Fibroblast of skin of left quadriceps (primary cell): ENCODE data around the gene FBXW5.

Source experiments
- DNase-seq, 2 experiments: peaks; one replicate each; pipeline ENCODE4 v3.0.0-alpha.2; 2013; ENCODE audit warnings: low read depth in 2 of 2

FBXW5 gene, protein sequence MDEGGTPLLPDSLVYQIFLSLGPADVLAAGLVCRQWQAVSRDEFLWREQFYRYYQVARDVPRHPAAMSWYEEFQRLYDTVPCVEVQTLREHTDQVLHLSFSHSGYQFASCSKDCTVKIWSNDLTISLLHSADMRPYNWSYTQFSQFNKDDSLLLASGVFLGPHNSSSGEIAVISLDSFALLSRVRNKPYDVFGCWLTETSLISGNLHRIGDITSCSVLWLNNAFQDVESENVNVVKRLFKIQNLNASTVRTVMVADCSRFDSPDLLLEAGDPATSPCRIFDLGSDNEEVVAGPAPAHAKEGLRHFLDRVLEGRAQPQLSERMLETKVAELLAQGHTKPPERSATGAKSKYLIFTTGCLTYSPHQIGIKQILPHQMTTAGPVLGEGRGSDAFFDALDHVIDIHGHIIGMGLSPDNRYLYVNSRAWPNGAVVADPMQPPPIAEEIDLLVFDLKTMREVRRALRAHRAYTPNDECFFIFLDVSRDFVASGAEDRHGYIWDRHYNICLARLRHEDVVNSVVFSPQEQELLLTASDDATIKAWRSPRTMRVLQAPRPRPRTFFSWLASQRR

DNA sequence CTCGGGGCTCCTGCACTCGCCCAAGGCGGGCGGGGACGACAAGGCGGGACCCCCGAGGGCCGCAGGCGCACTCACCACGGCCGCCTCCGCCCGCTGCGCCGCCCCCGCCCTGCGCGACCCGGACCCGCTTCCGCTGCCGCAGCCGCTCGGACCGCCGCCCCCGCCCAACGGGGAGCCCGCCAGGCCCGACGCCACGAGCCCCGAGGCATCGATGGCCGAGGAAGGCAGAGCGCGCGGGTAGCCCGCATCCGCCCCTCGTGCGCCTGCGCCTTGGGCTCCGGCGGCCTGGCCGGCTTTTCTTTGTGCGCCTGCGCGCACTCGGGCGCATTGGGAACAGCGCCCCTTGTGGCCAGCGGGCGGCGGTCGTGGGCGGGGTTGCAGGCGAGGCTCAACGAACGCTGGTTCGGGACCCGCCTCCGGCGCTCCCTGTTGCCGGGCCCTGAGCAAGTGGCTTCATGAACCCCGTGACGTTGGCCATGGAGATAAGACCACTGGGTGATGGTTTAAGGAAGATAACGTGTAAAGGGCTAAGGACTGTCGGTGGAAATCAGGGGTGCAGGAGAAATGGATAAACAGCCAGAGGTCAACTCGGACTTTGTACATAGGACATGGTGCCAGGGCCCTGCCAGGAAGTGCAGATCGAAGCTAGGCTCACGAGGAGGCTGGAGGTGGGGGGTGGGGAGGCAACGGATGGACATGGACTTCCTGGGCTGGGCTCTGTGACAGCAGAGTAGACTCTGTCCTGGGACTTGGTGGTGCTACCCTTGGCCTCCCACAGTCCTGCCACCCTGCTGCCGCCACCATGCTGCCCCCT lies at the start of gene FBXW5, which contains the start of gene C8G:
Gene FBXW5, minus strand, starts transcription at position 220 of the 814 bp plus-strand sequence. CDS start 655 bp downstream, outside the sequence.
Gene C8G, plus strand, starts transcription at position 725 of the 814 bp plus-strand sequence. Its CDS starts 78 bp downstream, at position 803.
- peak; percentile 85 to 87 for DNase-seq

DNA sequence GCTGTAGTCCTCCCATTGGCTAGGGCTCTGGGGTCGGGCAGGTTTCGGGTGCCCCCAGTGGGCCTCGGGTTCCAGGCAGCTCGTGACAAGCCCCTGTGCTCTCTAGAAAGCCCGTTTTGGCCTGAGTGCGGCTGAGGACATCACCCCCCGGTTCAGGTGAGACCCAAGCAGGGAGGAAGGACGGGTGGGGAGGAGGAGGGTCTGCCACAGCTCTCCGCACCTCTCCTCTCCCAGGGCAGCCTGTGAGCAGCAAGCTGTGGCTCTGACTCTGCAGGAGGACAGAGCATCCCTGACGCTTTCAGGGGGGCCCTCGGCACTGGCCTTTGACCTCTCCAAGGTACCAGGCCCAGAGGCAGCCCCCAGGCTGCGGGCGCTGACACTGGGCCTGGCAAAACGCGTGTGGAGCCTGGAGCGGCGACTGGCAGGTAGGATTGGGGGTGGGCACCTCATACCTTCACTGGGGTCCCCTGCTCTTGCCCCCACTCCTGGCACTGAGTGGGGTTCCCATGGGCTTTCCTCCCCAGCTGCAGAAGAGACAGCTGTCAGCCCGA lies 48.4 kb upstream of the FBXW5 start:
- no peak for DNase-seq

DNA sequence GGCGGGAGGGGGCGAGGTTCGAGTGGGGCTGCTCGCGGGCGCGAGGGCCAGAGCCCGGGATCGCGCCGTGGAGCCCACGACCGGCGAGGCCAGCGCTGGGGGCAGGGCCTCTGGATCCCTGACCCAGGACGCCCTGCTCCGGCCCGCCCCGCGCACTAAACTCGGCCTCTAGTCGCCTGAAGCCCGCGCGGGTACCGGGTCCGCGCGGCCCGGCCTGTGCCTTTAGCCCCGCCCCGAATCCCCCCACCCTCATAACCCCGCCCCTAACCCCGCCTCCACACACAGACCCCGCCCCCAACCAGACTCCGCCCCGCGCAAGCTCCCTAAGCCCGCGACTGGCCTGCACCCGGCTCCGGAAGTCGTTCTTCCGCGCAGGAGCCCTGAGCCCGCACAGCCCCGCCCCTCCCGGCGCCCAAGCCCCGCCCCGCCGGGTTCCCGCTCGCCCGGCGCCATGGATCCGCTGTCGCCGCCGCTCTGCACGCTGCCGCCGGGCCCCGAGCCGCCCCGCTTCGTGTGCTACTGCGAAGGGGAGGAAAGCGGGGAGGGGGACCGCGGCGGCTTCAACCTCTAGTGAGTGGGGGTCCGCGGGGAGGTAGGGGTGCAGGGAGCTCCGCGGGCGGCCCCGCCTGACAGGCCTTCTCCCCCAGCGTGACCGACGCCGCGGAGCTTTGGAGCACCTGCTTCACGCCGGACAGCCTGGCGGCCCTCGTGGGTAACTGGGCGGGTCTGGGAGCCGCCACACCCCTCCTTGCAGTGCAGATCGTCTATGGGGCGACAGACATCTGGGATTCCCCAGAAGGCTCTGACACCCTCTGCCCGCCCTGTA lies 47.7 kb upstream of the FBXW5 start, which contains the start of gene PAXX:
Gene PAXX, plus strand, starts transcription at position 430 of the 826 bp plus-strand sequence. Its CDS starts 22 bp downstream, at position 452.
- peak; percentile 65 to 72 for DNase-seq

DNA sequence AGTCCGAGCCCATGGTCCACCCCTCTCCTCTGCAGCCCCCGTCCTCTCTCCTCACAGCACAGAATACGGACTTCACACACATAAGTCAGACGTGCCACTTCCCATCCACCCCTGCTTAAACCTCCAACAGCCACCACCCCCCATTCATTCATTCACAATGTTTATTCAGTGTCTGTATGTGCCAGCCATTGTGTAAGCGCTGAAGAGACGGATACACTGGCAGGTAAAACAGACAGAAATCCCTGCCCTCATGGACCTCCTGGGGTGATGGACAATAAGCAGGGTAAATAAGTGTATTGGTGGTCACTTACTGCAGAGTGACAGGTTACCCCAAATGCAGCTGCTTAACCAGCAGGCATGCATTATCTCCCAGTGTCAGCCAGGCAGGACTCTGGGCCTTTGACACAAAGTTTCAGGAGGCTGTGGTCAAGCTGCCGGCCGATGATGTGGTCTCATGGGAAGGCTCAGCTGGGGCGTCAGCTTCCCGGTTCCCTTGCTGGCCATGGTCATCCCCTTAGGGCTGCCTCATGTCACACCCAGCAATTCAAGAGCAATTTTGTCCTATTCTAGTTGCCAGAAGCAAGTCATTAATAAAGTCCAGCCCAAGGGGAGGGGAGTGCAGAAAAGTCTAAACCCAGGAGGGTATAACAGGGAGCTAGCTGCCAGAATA lies 45.8 kb upstream of the FBXW5 start:
- no peak for DNase-seq

DNA sequence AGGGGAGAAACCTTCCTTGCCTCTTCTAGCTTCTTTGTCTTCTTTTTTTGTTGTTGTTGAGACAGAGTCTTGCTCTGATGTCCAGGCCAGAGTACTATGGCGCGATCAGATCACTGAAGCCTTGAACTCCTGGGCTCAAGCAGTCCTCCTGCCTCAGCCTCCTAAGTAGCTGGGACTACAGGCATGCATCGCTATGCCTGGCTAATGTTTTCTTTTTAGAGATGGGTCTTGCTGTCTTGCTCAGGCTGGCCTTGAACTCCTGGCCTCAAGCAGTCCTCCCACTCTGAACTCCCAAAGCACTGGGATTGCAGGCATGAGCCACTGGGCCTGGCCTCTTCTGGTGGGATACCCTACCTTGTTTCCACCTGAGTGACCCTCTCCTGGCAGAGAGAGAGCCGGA lies 44.3 kb upstream of the FBXW5 start:
- DNase-seq: no peak

DNA sequence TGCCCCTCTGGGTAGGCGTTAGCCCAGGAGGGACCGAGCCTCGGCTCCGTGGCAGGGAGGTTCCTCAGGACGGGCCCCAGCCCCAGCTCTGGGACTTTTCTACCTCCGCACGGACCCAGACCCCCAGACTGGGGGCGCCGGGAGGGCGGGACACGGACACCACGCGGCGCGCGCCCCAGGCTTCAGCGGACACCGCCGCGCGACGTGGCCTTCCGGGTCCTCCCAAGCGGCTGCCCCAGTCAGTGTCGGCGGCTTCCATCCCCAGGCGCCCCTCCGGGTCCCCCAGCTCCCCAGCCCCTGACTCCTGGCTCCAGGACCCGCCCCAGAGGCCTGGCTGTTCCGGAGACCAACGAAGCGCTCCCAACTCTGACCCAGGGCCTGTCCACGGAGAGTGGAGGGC lies 41.3 kb upstream of the FBXW5 start:
- DNase-seq: no peak

DNA sequence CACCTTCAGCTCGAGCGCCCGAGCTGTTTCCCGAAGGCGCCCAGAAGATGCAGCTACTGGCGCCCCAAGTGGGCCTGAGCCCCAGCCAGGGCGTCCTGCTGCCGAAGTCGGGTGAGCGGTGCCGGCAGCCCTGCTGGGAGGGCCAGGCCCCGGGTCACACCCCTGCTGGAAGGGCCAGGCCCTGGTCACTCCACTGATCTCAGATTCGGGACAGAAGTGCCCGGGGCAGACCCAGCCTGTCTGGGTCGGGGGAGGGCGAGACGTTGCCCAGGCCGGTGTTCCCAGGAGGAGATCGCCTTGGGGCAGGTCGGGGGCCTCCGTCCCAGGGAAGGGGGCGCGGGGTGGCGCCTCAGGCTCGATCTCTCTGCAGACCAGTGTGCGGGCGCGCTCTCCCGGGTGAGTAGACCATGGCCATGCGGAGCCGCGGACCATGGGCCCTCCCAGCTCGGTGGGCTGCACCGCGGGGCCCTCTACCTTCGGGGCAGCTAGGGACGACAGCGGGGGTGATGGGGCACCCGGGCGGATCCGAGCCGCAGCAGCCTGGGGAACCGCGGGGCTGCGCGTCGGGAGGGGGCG lies 40.6 kb upstream of the FBXW5 start:
- no peak for DNase-seq

DNA sequence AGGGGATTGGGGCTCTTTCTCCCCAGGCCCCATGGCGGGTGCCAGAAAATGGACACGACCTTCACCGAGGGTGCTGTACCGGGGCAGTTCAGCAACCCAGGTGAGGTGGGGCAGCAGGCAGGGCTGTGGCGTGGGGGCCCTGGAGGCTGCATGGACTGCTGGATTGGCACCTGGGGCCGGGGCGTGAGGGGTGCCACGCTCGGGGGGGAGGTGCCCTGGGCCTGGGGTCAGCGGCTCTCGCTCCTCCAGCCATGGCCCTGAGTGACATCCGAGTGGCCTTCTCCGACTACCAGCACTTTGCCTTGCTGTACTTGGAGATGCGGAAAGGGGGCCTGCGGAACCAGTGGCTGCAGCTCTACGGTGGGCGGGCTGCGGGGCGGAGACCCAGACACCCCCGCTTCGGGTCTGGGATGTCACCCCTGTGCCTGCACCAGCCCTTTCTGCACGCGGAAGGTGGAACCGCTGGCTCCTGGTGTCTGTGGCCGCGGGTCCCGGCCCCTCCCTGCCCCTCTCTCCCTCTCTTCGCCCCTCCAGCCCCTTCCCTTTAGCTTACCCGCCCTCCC lies 40.0 kb upstream of the FBXW5 start:
- no peak for DNase-seq

DNA sequence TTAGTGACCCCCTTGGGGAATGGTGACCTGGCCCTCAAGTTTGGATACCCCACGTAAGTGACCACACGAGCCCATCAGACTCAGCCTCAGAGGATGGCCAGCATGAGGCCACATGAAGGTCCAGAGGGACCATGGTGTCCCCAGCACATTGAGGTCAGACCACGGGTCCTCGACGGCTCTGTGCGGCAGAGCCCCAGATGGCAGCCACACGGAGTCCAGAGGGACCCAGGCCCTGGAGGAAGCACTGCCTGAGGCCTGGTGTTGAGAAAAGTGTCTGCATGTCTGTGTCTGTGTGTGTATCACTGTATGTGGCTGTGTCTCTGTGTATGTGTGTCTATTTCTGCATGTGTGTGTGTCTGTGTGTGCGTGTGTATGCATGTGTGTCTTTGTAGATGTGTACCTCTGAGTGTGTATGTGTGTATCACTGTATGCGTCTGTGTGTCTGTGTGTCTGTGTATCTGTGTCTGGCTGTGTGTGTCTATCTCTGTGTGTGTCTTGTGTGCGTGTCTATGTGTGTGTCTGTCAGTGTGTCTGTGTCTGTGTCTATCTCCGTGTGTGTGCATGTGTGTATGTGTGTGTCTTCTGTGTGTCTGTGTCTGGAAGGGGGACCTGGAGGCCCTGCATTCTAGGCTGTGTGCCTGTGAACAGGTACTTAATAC lies 39.2 kb upstream of the FBXW5 start:
- DNase-seq: no peak

DNA sequence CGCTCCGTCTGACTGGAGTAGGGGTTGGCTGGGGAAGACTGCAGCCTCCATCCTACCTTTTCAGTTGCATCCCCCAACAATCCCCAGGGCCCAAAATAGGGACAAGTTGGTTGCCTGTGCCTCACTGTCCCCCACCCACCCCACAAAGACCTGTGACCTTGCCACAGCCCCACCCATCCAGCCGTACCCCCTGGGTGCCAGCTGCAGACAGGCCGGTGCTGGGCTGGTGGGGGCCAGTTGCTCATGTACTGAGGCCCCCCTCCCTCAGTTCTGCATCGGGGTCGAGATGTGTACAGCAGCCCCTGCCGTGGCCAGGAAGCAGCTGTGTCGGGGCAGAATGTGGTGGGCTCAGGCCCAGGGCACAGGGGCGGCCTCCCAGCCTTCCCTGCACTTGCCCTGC lies 38.6 kb upstream of the FBXW5 start:
- no peak for DNase-seq

DNA sequence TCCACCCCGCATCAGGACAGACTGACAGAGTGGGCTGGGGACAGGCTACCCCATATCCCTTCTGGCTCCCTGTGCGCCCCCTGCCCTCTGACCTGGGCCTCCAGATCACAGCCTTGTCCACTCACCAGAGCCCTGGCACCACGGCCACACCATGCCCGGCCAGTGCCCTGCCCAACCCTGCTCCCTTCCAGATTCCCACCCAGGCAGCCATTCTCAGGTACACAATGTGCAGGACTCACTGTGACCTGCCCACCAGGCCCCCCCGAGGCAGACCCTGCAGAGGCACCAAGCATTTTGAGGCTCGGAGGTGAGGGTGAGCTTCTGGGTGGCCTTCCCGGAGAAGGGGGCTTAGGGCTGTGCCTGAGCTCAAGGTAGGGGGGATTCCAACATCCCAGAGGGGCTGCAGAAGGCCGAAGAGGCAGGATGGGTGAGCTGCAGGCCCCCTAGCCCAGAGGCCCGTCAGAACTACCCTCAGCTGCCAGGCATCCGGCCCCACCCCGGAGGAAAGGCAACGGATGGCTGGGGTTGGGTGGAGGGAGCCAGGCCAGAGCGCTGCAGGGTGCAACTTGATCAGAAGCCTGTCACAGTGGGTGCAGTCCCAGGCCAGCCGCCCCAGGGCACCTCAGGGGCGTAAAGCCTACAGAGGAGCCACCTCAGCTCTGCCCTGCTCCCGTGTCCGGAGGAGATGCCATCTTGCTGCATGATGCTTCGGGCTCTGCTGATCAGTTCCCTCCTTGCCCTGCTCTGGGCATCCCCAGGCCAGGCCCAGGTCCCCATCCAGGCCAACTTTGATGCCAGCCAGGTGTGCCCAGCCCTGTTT lies 37.9 kb upstream of the FBXW5 start, which contains the start of gene LCNL1:
Gene LCNL1, plus strand, starts transcription at position 762 of the 820 bp plus-strand sequence. CDS start 594 bp downstream, outside the sequence.
- DNase-seq: no peak

DNA sequence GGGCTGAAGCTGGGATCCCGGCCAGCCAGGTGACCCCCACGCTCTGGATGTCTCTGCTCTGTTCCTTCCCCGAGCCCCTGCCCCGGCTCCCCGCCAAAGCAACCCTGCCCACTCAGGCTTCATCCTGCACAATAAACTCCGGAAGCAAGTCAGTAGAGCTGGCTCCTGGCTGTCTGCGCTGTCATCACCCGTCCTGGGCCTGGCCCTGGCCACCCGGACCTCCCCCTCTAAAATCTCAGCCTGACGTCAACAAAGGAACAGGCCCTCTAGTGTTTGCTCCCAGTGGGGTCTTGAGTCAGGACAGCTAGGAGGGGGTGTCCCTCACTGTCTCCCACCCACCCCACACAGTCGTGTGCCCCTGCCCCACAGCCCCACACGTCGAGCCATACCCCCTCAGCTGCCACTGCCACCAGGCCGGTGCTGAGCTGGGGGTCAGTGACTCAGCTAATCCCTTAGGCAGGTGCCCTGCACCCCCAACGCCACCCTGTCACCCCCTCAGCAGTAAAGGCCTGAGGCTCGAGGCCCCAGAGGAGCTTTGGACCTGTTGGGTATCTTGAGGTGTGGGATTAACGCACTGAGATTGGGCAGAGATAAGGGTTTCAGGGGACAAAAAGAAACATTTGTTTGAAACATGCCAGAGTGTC lies 37.2 kb upstream of the FBXW5 start:
- DNase-seq: no peak

DNA sequence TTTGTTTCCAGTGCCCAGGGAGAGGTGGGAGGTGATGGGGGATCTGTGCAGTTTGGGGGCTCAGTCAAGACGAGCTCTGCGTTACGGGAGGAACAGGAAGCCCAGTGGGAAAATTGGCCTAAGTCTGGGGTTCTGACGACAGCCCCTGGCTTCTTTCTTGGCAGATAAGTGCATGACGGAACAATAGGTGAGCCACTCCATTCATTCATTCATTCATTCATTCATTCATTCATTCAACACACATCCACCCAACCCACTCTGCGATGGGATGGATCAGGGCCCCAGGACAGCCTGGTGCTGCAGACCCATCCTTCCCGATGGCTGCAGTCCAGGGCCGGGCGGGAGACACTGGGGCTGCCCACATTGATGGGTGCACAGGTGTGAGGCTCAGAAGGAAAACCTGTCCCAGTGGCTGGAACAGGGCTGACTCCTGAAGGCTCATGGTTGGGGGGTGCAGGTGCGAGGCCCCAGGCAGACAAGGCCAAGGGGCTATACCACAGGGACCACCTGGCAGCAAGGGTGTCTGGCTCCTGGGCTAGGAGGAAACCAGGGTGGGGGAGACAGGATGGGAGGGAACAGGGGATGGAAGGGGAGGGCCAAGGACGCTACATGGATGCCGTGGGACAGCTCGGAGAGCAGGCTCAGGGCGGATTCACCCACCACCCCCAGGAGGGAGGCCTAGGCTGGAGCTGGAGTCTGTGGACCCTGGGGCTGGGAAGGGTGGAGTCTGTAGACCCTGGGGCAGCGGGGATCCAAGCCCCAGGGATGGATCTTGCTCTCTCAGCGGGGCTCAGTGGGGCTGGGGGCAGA lies 36.3 kb upstream of the FBXW5 start:
- no peak for DNase-seq

DNA sequence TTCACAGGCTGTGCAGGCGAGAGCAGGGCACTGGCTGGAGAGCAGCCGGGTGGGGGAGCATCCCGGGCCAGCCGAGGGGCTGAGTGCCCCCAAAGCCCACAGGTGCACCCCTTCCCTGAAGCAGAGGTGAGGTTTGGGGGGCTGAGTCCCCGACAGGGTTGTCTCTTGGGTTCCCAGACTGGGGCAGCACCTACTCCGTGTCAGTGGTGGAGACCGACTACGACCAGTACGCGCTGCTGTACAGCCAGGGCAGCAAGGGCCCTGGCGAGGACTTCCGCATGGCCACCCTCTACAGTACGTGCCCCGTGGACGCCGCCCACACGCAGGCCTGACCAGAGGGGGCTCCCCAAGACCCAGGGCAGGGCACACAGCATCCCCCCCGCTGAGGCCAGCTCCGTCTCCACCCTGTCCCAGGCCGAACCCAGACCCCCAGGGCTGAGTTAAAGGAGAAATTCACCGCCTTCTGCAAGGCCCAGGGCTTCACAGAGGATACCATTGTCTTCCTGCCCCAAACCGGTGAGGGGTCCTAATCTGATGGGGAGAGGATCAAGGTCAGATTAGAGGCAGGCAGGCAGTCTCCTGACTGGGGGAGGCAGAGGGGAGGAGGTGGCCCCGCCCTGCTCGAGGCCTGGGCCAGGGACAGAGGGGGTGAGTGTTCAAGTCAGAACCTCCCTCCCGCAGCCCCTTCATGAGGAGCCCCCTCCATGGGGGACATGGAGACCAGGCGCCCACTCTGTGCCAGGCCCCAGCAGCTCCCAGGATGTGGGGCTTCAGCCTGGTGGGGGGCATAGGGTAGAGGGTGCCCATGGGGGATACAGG lies 35.4 kb upstream of the FBXW5 start:
- no peak for DNase-seq

DNA sequence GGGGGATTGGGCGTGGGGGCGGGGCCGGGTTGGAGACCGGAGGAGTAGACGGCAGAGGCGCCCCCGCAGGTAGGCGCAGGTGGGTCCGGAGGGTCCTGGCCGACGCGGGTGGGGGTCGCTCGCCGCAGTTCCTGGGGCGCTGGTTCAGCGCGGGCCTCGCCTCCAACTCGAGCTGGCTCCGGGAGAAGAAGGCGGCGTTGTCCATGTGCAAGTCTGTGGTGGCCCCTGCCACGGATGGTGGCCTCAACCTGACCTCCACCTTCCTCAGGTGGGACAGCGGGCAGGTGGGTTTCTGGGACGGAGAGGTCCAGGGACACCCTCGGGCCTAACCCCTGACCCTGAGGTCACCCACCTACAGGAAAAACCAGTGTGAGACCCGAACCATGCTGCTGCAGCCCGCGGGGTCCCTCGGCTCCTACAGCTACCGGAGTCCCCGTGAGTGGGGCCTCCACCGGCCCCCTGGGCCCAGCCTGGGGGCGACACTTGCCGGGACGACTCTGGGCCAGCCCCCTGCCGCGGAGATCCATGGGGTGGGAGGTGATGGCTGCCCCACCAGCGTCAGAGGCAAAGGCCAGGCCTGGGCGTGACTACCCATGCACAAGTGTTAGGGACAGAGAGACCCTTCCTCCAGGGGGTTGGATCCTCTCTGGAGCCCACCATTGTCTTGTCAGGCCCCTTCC lies 34.5 kb upstream of the FBXW5 start:
- no peak for DNase-seq
